Ovary (tissue), 9 donors: Measurements from ENCODE around the gene RNF225. TPM values are rescaled to one million over a fixed set of nuclear protein-coding genes. Genes with fewer than 3 reads are reported as not detected.

ENCODE experiments used
- DNase-seq, 5 donors: peaks; one replicate each; pipeline ENCODE4 v3.0.0-alpha.2; 2019 to 2020
- H3K27ac ChIP-seq, 2 donors: fragments of 200-600 bp; one replicate each; pipeline versions ENCODE4 v1.5.1 to v1.8.0; 2019 to 2022
- H3K27me3 ChIP-seq: fragments of 200-600 bp; one replicate; pipeline ENCODE4 v1.8.0; 2022
- H3K36me3 ChIP-seq: fragments of 200-600 bp; sonication (generic); one replicate; pipeline ENCODE4 v1.5.1; 2019
- H3K4me1 ChIP-seq: one replicate; pipeline ENCODE4 v1.8.1; 2013; ENCODE audit warnings: mild to moderate bottlenecking, moderate library complexity; ENCODE audit not compliant: insufficient read depth
- H3K4me3 ChIP-seq: fragments of 200-600 bp; sonication (generic); one replicate; pipeline ENCODE4 v1.5.1; 2017
- H3K9me3 ChIP-seq, 2 donors: fragments of 200-600 bp in 1 of 2; sonication (generic) in 1 of 2; one replicate each; pipeline versions ENCODE4 v1.5.1 to v1.8.1; 2013 to 2019; ENCODE audit warnings: mild to moderate bottlenecking in 1 of 2, moderate library complexity in 1 of 2
- CTCF ChIP-seq, 3 donors: fragments of 450-650 bp in 2 of 3; fragments of 200-600 bp in 1 of 3; IDR thresholded peaks; one replicate each; pipeline versions ENCODE4 v1.5.1 to v1.8.0; 2016 to 2022; ENCODE audit warnings: antibody characterized with exemption in 3 of 3, mild to moderate bottlenecking in 1 of 3
- EP300 ChIP-seq: sonication (generic); formaldehyde crosslinking; IDR thresholded peaks from one replicate; pipeline ENCODE4 v1.6.1; 2017; ENCODE audit warnings: antibody characterized with exemption
- POLR2A ChIP-seq: fragments of 450-650 bp; IDR thresholded peaks from one replicate; pipeline ENCODE4 v1.6.1; 2017; ENCODE audit warnings: antibody characterized with exemption, mild to moderate bottlenecking, moderate library complexity
- WGBS, 3 donors: extraction: QIAGEN DNeasy Blood & Tissue Kit in 1 of 3; methylation state at CpG; one replicate each; pipeline versions ENCODE4 v1.1.5 to v1.1.7; 2013 to 2017; 5-methylcytosine and 5-hydroxymethylcytosine counted together
- intact Hi-C, 4 donors: fragments of 100-400 bp; cut with DNase I; formaldehyde crosslinking; loops; one replicate each; pipeline versions ENCODE4 v1.11.0 to v1.15.1; 2022 to 2023
- polyA plus RNA-seq, 2 donors: library from polyadenylated mRNA; stranded (reverse); fragments of 200-250 nt in 1 of 2; fragments of 350-450 nt in 1 of 2; fragmentation: Illumina TruSeq in 1 of 2; extraction: RNeasy Lipid Tissue Mini Kit (QIAGEN cat#74804) in 1 of 2; gene quantifications; one replicate each; pipeline ENCODE4 v1.2.3, GENCODE V29; 2013 to 2014
- total RNA-seq, 7 donors: library from RNA; depleted of rRNA in 2 of 7; stranded (reverse); fragments of >200 nt in 2 of 7; fragmentation: NEBNext Ultra II Directional in 3 of 7; extraction: Animal tissue kit (Norgen Biotek cat#: 25700) in 3 of 7; gene quantifications; one replicate each; pipeline versions ENCODE4 v1.1.0 to v1.2.4, GENCODE V29; 2016 to 2023
- donor health status: DM: no; HTN: no; CAD: no; lungs with moderate emphysema.
- donor health status: DM: no; HTN: no; CAD: no.
- donor health status: Bipolar disorder and iron deficiency.
- donor health status: DM: yes; HTN: yes; CAD: no.
- donor health status: DM: no; HTN: no; CAD: no.
- donor health status: DM: yes; HTN: yes; CAD: no.

Gene RNF225
- total and polyA plus RNA-seq, 9 donors = not detected

GRCh38 chr19:58362272-58362994, 33.0 kb upstream of the RNF225 start, which contains the start of gene ZNF497:
Gene ZNF497, minus strand, starts transcription at chr19:58362751. Its CDS starts 5,116 bp downstream, at chr19:58357635.
- intact Hi-C loops = no loop called here
- H3K27me3 ChIP-seq = no peaks in the 10 kb centered on the region
- 0% methylated on average over 54 to 74 of the region's 74 CpGs for WGBS, 3 donors

GRCh38 chr19:58364146-58364545, 31.3 kb upstream of the RNF225 start:
- Histone ChIP-seq H3K4me3 (no peak overlapping the region), H3K27me3 (no peaks in the 10 kb centered on the region), H3K9me3 (no peaks in the 10 kb centered on the region), H3K4me1 (peaks cover 3% of the 10 kb centered on the region), H3K27ac (no peak overlapping the region), H3K36me3 (no peaks in the 10 kb centered on the region)
- DNase-seq = no peak
- intact Hi-C loops = no loop called here
- WGBS, 3 donors = 85 to 93% (median 88%) methylated on average over 5 of the region's 5 CpGs
- TF ChIP-seq POLR2A (no peak), EP300 (no peak), CTCF (IDR thresholded peaks at IDR 0.05) (no peak)

More at GRCh38 chr19:58362272-58362994, 33.0 kb upstream of the RNF225 start, which contains the start of gene ZNF497:
- peak; percentile 95 to 98 (median 97) for DNase-seq
- Histone ChIP-seq H3K27ac (peak within 1 kb of the TSS; percentile 45 to 87), H3K36me3 (no peaks in the 10 kb centered on the region), H3K9me3 (no peaks in the 10 kb centered on the region), H3K4me1 (peaks cover 3% of the 10 kb centered on the region), H3K4me3 (peak within 1 kb of the TSS; percentile 57)
- TF ChIP-seq CTCF (IDR thresholded peaks at IDR 0.05) = peak in 1 of 3 donors; percentile 13
- no peak for TF ChIP-seq EP300
- peak; percentile 70 for TF ChIP-seq POLR2A

GRCh38 chr19:58366585-58367430, 28.6 kb upstream of the RNF225 start:
- TF ChIP-seq POLR2A = no peak
- TF ChIP-seq EP300 = no peak
- TF ChIP-seq CTCF (IDR thresholded peaks at IDR 0.05) = no peak
- no peak for DNase-seq
- H3K4me3 ChIP-seq = no peak overlapping the region
- H3K36me3 ChIP-seq = no peaks in the 10 kb centered on the region
- intact Hi-C loops = no loop called here
- WGBS, 3 donors = 87 to 90% (median 89%) methylated on average over 32 of the region's 32 CpGs
- no peaks in the 10 kb centered on the region for H3K9me3 ChIP-seq
- peaks cover under 1% of the 10 kb centered on the region for H3K4me1 ChIP-seq
- no peaks in the 10 kb centered on the region for H3K27me3 ChIP-seq
- no peak overlapping the region for H3K27ac ChIP-seq

GRCh38 chr19:58367698-58368454, 27.6 kb upstream of the RNF225 start:
- H3K9me3 ChIP-seq = no peaks in the 10 kb centered on the region
- TF ChIP-seq EP300 (no peak), CTCF (IDR thresholded peaks at IDR 0.05) (no peak), POLR2A (no peak)
- intact Hi-C loops = no loop called here
- no peaks in the 10 kb centered on the region for H3K27me3 ChIP-seq
- DNase-seq = no peak
- no peak overlapping the region for H3K4me3 ChIP-seq
- H3K4me1 ChIP-seq = peaks cover 3% of the 10 kb centered on the region
- H3K27ac ChIP-seq = no peak overlapping the region
- H3K36me3 ChIP-seq = no peaks in the 10 kb centered on the region
- 77 to 83% (median 80%) methylated on average over 83 to 106 of the region's 106 CpGs for WGBS, 3 donors
